ENCODE results near the gene TMOD4. TPM values are rescaled to one million over a fixed set of nuclear protein-coding genes. Genes with fewer than 3 reads are reported as not detected.

The TMOD4 gene
- total and polyA plus RNA-seq, 9 of the 15 experiments (the other 6 are each of a cell fraction or from before 2014, with no cell fraction given) = 0.18 to 1.8 (median 1.1) TPM; not detected in 1

DNA sequence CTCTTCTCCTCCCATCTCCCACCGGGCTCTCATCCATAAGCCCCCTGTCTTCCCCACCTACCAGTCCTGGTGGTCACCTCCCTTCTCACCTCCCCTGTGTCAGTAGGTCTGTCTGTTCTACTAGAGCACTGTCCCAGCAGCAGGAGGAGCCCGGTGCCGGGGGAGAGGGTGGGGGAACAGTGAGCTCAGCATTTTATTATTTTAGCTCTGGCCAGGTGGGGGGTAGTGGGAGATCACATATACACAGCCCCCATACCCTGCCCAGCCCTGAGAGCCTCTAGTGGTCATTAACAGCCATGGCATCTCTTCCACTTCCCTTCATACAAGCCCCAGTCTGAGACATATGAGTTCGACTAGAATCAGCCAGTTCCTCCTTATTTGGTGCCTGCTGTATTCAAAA lies at the start of gene TMOD4 (continued):
- TF ChIP-seq POLR2A (conservative IDR thresholded peaks at IDR 0.05) = 0 out of 2 replicates have a peak, but pooled peaks have one; percentile 32
- peak; percentile 76 for TF ChIP-seq ZBTB7A (IDR thresholded peaks at IDR 0.05; ENCODE audit: borderline replicate concordance, control insufficient read depth, low read depth, low read length)
- TF ChIP-seq HEY1 (CRISPR knock-in tag; IDR thresholded peaks at IDR 0.05; ENCODE audit: borderline replicate concordance) = no peak
- TF ChIP-seq, protein P1, sequence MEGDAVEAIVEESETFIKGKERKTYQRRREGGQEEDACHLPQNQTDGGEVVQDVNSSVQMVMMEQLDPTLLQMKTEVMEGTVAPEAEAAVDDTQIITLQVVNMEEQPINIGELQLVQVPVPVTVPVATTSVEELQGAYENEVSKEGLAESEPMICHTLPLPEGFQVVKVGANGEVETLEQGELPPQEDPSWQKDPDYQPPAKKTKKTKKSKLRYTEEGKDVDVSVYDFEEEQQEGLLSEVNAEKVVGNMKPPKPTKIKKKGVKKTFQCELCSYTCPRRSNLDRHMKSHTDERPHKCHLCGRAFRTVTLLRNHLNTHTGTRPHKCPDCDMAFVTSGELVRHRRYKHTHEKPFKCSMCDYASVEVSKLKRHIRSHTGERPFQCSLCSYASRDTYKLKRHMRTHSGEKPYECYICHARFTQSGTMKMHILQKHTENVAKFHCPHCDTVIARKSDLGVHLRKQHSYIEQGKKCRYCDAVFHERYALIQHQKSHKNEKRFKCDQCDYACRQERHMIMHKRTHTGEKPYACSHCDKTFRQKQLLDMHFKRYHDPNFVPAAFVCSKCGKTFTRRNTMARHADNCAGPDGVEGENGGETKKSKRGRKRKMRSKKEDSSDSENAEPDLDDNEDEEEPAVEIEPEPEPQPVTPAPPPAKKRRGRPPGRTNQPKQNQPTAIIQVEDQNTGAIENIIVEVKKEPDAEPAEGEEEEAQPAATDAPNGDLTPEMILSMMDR (IDR thresholded peaks at IDR 0.05 in 2 of 3, conservative IDR thresholded peaks at IDR 0.05 in 1 of 3; ENCODE audit: insufficient read depth in 2 of 3, low read depth in 1 of 3, low read length in 3 of 3) = peak; percentile 57 to 75 (median 58)
- peak; percentile 81 for TF ChIP-seq SPI1 (IDR thresholded peaks at IDR 0.05; ENCODE audit: borderline replicate concordance, low read depth, low read length)
- peak; percentile 42 for TF ChIP-seq SUPT5H (IDR thresholded peaks at IDR 0.05)
- TF ChIP-seq SREBF2 (CRISPR knock-in tag; IDR thresholded peaks at IDR 0.05) = no peak

GRCh38 chr1:151222130-151222529 lies 46.3 kb upstream of the TMOD4 start:
- Histone ChIP-seq H3K4me1 (replicated peaks in 1 of 2; ENCODE audit: control insufficient read depth in 2 of 2, insufficient read depth in 2 of 2, low read length in 2 of 2) (no peaks in the 10 kb centered on the region), H3K27ac (ENCODE audit: extremely low read depth, low read depth, low read length) (no peak overlapping the region), H3K79me2 (ENCODE audit: control insufficient read depth, insufficient read depth, low read length) (peaks cover 4% of the 10 kb centered on the region; the same call in 2 of the 3 replicates), H3K9me1 (ENCODE audit: control insufficient read depth, insufficient read depth, low read length) (no peaks in the 10 kb centered on the region), H2AFZ (ENCODE audit: low read depth, low read length) (no peak overlapping the region), H3K36me3 (ENCODE audit: control insufficient read depth, insufficient read depth, low read length) (peaks cover 21% of the 10 kb centered on the region; the same call in 1 of the 3 replicates), H4K20me1 (replicated peaks; ENCODE audit: control insufficient read depth, insufficient read depth, low read length) (no peaks in the 10 kb centered on the region), H3K9ac (ENCODE audit: insufficient read depth in 1 of 2, low read depth in 2 of 2, low read length in 2 of 2) (no peak overlapping the region), H3K4me3 (no peak overlapping the region), H3K4me2 (ENCODE audit: insufficient read depth, low read length) (no peak overlapping the region), H3K27me3 (ENCODE audit: control insufficient read depth in 2 of 2, insufficient read depth in 2 of 2, low read length in 2 of 2) (no peaks in the 10 kb centered on the region), H3K9me3 (replicated peaks; ENCODE audit: control insufficient read depth, insufficient read depth, low read depth, low read length) (no peaks in the 10 kb centered on the region)
- no peak for DNase-seq (ENCODE audit: extremely low read depth in 1 of 4, low spot score in 3 of 4)
- no peak for ATAC-seq
- no peak for TF ChIP-seq HNRNPH1 (optimal IDR thresholded peaks at IDR 0.05; ENCODE audit: low read depth, low read length)
- TF ChIP-seq ZNF274 (IDR thresholded peaks at IDR 0.05; ENCODE audit: borderline replicate concordance, low read depth, low read length) = no peak
- TF ChIP-seq ZNF124 (CRISPR knock-in tag; IDR thresholded peaks at IDR 0.05) = no peak
- no peak for TF ChIP-seq ELF4 (CRISPR knock-in tag; IDR thresholded peaks at IDR 0.05)
- no peak for TF ChIP-seq TARDBP (IDR thresholded peaks at IDR 0.05)
- CTCF ChIA-PET (ENCODE audit: low intra/inter-chr PET ratio) = no interaction called here
- no TSS peak for BruUV-seq (replicated peaks)
- intact Hi-C loops (cut with micrococcal nuclease) (no loop called here), in situ Hi-C loops (cut with MboI) (no loop called here)
- no peak for FAIRE-seq
- WGBS (ENCODE audit: insufficient coverage, low coverage, missing lambda C conversion rate) = 64% methylated on average over 4 of the region's 4 CpGs
- POLR2A ChIA-PET = no interaction called here
